Smooth muscle cell (in vitro differentiated cells): ENCODE measurements around the gene CACNA2D2. TPM values are rescaled to one million over a fixed set of nuclear protein-coding genes. Genes with fewer than 3 reads are reported as not detected.

Experiments used
- DNase-seq: peaks from one replicate; lab custom pipeline; 2025; ENCODE audit not compliant: unreplicated experiment; lab: John Stamatoyannopoulos, UW
- H2AFZ ChIP-seq: fragments of 200-600 bp; sonication (generic); 2 replicates; pipeline ENCODE4 v1.6.0; 2016; ENCODE audit warnings: antibody characterized with exemption, low read depth, mild to moderate bottlenecking
- H3F3A ChIP-seq: fragments of 200-600 bp; sonication (generic); 2 replicates; pipeline ENCODE4 v1.6.0; 2017; ENCODE audit warnings: antibody characterized with exemption, low read depth
- H3K27ac ChIP-seq: fragments of 200-600 bp; sonication (generic); 2 replicates; pipeline ENCODE4 v1.5.1; 2016; ENCODE audit warnings: low read depth, mild to moderate bottlenecking
- H3K27me3 ChIP-seq: fragments of 200-600 bp; sonication (generic); 2 replicates; pipeline ENCODE4 v1.6.1; 2016; ENCODE audit warnings: low read depth, mild to moderate bottlenecking
- H3K36me3 ChIP-seq: fragments of 200-600 bp; sonication (generic); 2 replicates; pipeline ENCODE4 v1.5.1; 2016; ENCODE audit warnings: low read depth
- H3K4me1 ChIP-seq: fragments of 200-600 bp; sonication (generic); 2 replicates; pipeline ENCODE4 v1.5.1; 2016; ENCODE audit warnings: low read depth
- H3K4me2 ChIP-seq: fragments of 200-600 bp; sonication (generic); 2 replicates; pipeline ENCODE4 v1.6.0; 2016; ENCODE audit warnings: mild to moderate bottlenecking
- H3K4me3 ChIP-seq: fragments of 200-600 bp; sonication (generic); 2 replicates; pipeline ENCODE4 v1.5.1; 2016; ENCODE audit warnings: mild to moderate bottlenecking
- H3K79me2 ChIP-seq: fragments of 200-600 bp; sonication (generic); 2 replicates; pipeline ENCODE4 v1.6.0; 2016; ENCODE audit warnings: low read depth, mild to moderate bottlenecking
- H3K9ac ChIP-seq: fragments of 200-600 bp; sonication (generic); 2 replicates; pipeline ENCODE4 v1.6.0; 2016; ENCODE audit warnings: low read depth
- H3K9me3 ChIP-seq: fragments of 200-600 bp; sonication (generic); replicated peaks from 2 replicates; pipeline ENCODE4 v1.5.1; 2016; ENCODE audit warnings: low read depth
- H4K20me1 ChIP-seq: fragments of 200-600 bp; sonication (generic); 2 replicates; pipeline ENCODE4 v1.6.0; 2016; ENCODE audit warnings: low read depth
- WGBS: methylation state at CpG from one replicate; pipeline ENCODE4 v1.1.7; 2016; ENCODE audit warnings: low lambda C conversion rate; 5-methylcytosine and 5-hydroxymethylcytosine counted together
- polyA plus RNA-seq: library from polyadenylated mRNA; unstranded; fragments of >200 nt; fragmentation: Nextera tagmentation; extraction: Ambion mirVana; gene quantifications from 2 replicates; pipeline ENCODE4 v1.2.1, GENCODE V29; 2016
- total RNA-seq: library from RNA; depleted of rRNA; stranded (reverse); fragments of >200 nt; gene quantifications from 2 replicates; pipeline ENCODE4 v1.2.3, GENCODE V29; 2014
- TF ChIP-seq, protein P1 (sequence below): fragments of 200-600 bp; sonication (generic); IDR thresholded peaks from 2 replicates; pipeline ENCODE4 v1.5.1; 2017; ENCODE audit warnings: borderline replicate concordance, mild to moderate bottlenecking, antibody characterized with exemption; ENCODE audit not compliant: insufficient read depth, poor library complexity, severe bottlenecking

Gene CACNA2D2
- total and polyA plus RNA-seq, 2 experiments from 2014 or later = 0.27 to 0.51 TPM

DNA sequence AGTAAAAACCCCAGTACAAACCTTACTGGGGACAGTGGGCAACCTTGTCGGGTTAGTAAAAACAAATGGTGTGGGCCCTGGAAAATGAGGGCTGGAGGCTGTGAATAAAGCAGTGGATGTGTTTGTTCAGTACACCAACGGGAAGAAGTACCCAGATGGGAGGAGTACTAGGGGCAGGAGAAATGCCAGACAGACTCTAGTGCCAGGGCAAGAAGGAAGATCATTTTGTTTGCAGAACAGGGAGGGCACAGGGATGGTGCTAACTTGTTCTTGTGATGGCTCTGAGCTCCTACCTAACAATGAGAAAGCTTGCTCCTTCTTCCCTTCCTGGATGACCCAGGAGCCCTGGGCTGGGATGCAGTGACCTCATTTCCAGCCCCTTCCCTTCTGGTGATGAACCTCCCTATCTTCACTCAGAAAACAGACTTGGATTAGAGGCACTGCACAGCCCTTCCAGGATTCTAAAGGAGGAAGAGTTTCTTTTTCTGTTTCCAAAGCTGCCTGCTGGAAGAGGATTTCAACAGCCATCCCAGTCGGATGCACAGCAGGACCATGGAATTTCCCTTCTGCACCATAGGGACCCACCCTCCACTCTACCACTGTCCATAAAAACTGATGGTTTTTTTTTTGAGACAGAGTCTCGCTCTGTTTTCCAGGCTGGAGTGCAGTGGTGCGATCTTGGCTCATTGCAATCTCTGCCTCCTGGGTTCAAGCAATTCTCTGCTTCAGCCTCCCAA is 168.9 kb downstream of the CACNA2D2 start:
- H3K4me1 ChIP-seq = peaks cover 32% of the 10 kb centered on the region
- H3F3A ChIP-seq = peaks cover 22% of the 10 kb centered on the region
- DNase-seq = no peak
- no peak overlapping the region for H3K4me3 ChIP-seq
- H3K9ac ChIP-seq = peak overlapping the region; percentile 39
- H3K79me2 ChIP-seq = peaks cover 62% of the 10 kb centered on the region
- H3K4me2 ChIP-seq = peak overlapping the region; percentile 89
- H3K36me3 ChIP-seq = no peaks in the 10 kb centered on the region
- TF ChIP-seq, protein P1, sequence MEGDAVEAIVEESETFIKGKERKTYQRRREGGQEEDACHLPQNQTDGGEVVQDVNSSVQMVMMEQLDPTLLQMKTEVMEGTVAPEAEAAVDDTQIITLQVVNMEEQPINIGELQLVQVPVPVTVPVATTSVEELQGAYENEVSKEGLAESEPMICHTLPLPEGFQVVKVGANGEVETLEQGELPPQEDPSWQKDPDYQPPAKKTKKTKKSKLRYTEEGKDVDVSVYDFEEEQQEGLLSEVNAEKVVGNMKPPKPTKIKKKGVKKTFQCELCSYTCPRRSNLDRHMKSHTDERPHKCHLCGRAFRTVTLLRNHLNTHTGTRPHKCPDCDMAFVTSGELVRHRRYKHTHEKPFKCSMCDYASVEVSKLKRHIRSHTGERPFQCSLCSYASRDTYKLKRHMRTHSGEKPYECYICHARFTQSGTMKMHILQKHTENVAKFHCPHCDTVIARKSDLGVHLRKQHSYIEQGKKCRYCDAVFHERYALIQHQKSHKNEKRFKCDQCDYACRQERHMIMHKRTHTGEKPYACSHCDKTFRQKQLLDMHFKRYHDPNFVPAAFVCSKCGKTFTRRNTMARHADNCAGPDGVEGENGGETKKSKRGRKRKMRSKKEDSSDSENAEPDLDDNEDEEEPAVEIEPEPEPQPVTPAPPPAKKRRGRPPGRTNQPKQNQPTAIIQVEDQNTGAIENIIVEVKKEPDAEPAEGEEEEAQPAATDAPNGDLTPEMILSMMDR = no peak
- H3K27me3 ChIP-seq = no peaks in the 10 kb centered on the region
- H2AFZ ChIP-seq = no peak overlapping the region
- peak overlapping the region; percentile 93 for H3K27ac ChIP-seq
- WGBS = 70% methylated on average over 5 of the region's 5 CpGs
- no peaks in the 10 kb centered on the region for H3K9me3 ChIP-seq
- peaks cover 48% of the 10 kb centered on the region for H4K20me1 ChIP-seq

- peak overlapping the region; percentile 93 for H3K27ac ChIP-seq
- TF ChIP-seq, protein P1 = no peak
- H3K4me3 ChIP-seq = no peak overlapping the region
- peak overlapping the region; percentile 89 for H3K4me2 ChIP-seq
- H2AFZ ChIP-seq = no peak overlapping the region
- H3K79me2 ChIP-seq = peaks cover 62% of the 10 kb centered on the region
- no peaks in the 10 kb centered on the region for H3K9me3 ChIP-seq
- H4K20me1 ChIP-seq = peaks cover 48% of the 10 kb centered on the region
- peaks cover 21% of the 10 kb centered on the region for H3F3A ChIP-seq
- H3K9ac ChIP-seq = peak overlapping the region; percentile 39
- DNase-seq = no peak
- H3K36me3 ChIP-seq = no peaks in the 10 kb centered on the region
- H3K4me1 ChIP-seq = peaks cover 32% of the 10 kb centered on the region
- H3K27me3 ChIP-seq = no peaks in the 10 kb centered on the region
- 70% methylated on average over 12 of the region's 12 CpGs for WGBS
These were observed 169.6 kb downstream of the CACNA2D2 start for GRCh38 chr3:50333744-50334328.

- peaks cover 48% of the 10 kb centered on the region for H4K20me1 ChIP-seq
- no peak for DNase-seq
- peaks cover 34% of the 10 kb centered on the region for H3K4me1 ChIP-seq
- H3K79me2 ChIP-seq = peaks cover 72% of the 10 kb centered on the region
- no peaks in the 10 kb centered on the region for H3K9me3 ChIP-seq
- H3F3A ChIP-seq = peaks cover 16% of the 10 kb centered on the region
- WGBS = 97% methylated on average over 19 of the region's 19 CpGs
- H2AFZ ChIP-seq = no peak overlapping the region
- no peak overlapping the region for H3K4me2 ChIP-seq
- H3K4me3 ChIP-seq = no peak overlapping the region
- TF ChIP-seq, protein P1 = no peak
- no peaks in the 10 kb centered on the region for H3K27me3 ChIP-seq
- H3K9ac ChIP-seq = no peak overlapping the region
- no peaks in the 10 kb centered on the region for H3K36me3 ChIP-seq
- no peak overlapping the region for H3K27ac ChIP-seq
These were observed 172.0 kb downstream of the CACNA2D2 start for GRCh38 chr3:50331364-50331907.
